ENCODE results near the gene UBB.

DNA sequence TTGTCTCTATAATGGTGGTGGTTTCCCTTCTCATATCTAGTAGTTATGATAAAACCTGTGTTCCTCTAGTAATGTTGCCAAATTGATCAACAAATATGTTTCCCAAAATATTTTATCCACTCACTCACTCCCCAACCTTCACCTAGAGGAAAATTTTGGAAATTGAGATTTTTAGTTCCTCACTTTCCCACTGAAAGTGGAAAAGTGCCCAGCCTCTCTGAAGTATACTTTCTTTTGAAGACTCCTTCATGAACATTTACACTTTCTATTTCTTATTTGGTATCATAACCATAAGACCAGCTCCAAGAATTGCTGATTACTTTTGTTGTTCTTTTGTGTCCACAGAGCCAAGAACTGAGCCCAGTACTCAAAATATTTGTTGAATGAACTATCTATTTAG lies 22.5 kb upstream of the UBB start:
- TF ChIP-seq, protein P1, sequence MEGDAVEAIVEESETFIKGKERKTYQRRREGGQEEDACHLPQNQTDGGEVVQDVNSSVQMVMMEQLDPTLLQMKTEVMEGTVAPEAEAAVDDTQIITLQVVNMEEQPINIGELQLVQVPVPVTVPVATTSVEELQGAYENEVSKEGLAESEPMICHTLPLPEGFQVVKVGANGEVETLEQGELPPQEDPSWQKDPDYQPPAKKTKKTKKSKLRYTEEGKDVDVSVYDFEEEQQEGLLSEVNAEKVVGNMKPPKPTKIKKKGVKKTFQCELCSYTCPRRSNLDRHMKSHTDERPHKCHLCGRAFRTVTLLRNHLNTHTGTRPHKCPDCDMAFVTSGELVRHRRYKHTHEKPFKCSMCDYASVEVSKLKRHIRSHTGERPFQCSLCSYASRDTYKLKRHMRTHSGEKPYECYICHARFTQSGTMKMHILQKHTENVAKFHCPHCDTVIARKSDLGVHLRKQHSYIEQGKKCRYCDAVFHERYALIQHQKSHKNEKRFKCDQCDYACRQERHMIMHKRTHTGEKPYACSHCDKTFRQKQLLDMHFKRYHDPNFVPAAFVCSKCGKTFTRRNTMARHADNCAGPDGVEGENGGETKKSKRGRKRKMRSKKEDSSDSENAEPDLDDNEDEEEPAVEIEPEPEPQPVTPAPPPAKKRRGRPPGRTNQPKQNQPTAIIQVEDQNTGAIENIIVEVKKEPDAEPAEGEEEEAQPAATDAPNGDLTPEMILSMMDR (IDR thresholded peaks at IDR 0.05): no peak
- no peak for TF ChIP-seq EP300 (IDR thresholded peaks at IDR 0.05; ENCODE audit: low read depth)
- no peak for TF ChIP-seq POLR2A (IDR thresholded peaks at IDR 0.05)
